Heart right ventricle (tissue), 16 donors: ENCODE measurements around the gene MYOF. TPM values are rescaled to one million over a fixed set of nuclear protein-coding genes. Genes with fewer than 3 reads are reported as not detected.

Source experiments
- ATAC-seq, 8 donors: fragments of 200-7000 bp; cut with Tn5 transposase; one replicate each; pipeline ENCODE4 v1.9.1; 2020; ENCODE audit warnings: mild to moderate bottlenecking in 8 of 8, moderate library complexity in 8 of 8, moderate number of reproducible peaks in 1 of 8
- DNase-seq, 2 donors: peaks; one replicate each; pipeline ENCODE4 v3.0.0-alpha.2; 2020
- H3K27ac ChIP-seq, 10 donors: fragments of 200-600 bp; sonication (generic) in 2 of 10; one replicate each; pipeline versions ENCODE4 v1.5.0 to v1.8.0; 2020 to 2022; ENCODE audit warnings: mild to moderate bottlenecking in 3 of 10
- H3K27me3 ChIP-seq, 7 donors: fragments of 200-600 bp; one replicate each; pipeline ENCODE4 v1.8.0; 2021 to 2022; ENCODE audit warnings: mild to moderate bottlenecking in 2 of 7
- H3K36me3 ChIP-seq, 9 donors: fragments of 200-600 bp; sonication (generic) in 1 of 9; one replicate each; pipeline versions ENCODE4 v1.5.0 to v1.8.0; 2020 to 2022; ENCODE audit warnings: mild to moderate bottlenecking in 2 of 9
- H3K4me1 ChIP-seq, 9 donors: fragments of 200-600 bp; sonication (generic) in 1 of 9; one replicate each; pipeline versions ENCODE4 v1.5.0 to v1.8.0; 2020 to 2022; ENCODE audit warnings: mild to moderate bottlenecking in 4 of 9
- H3K4me3 ChIP-seq, 10 donors: fragments of 200-600 bp; sonication (generic) in 2 of 10; one replicate each; pipeline versions ENCODE4 v1.5.0 to v1.8.0; 2020 to 2022; ENCODE audit warnings: mild to moderate bottlenecking in 7 of 10, moderate library complexity in 2 of 10
- H3K9me3 ChIP-seq, 11 donors: fragments of 200-600 bp in 10 of 11; sonication (generic) in 2 of 11; one replicate each; pipeline versions ENCODE4 v1.5.0 to v1.8.0; 2013 to 2022; ENCODE audit warnings: mild to moderate bottlenecking in 2 of 11, control low read depth in 1 of 11, moderate library complexity in 1 of 11
- CTCF ChIP-seq, 9 donors: fragments of 200-600 bp; sonication (generic) in 2 of 9; IDR thresholded peaks; one replicate each; pipeline versions ENCODE4 v1.5.0 to v1.8.0; 2021 to 2022; ENCODE audit warnings: antibody characterized with exemption in 9 of 9, mild to moderate bottlenecking in 5 of 9, moderate library complexity in 1 of 9
- WGBS, 2 donors: extraction: QIAGEN DNeasy Blood & Tissue Kit; methylation state at CpG; one replicate each; pipeline ENCODE4 v1.1.7; 2013; ENCODE audit warnings: inconsistent platforms in 1 of 2; 5-methylcytosine and 5-hydroxymethylcytosine counted together
- intact Hi-C, 10 donors: fragments of 100-400 bp; cut with DNase I; formaldehyde crosslinking; loops; one replicate each; pipeline versions ENCODE4 v1.11.1 to v1.14.2; 2022
- polyA plus RNA-seq, 2 donors: library from polyadenylated mRNA; stranded (reverse); fragments of 200-250 nt; gene quantifications; one replicate each; pipeline ENCODE4 v1.2.3, GENCODE V29; 2013
- total RNA-seq, 10 donors: library from RNA; stranded (reverse); fragmentation: NEBNext Ultra II Directional in 3 of 10; extraction: Animal tissue kit (Norgen Biotek cat#: 25700) in 3 of 10; gene quantifications; one replicate each; pipeline versions ENCODE4 v1.2.1 to v1.2.4, GENCODE V29; 2021 to 2023
- donor health status: Arrhythmogenic right ventricular cardiomyopathy.
- donor health status: ischemic (EF 13 %, LVEDD 7.1; RV severe dilation, severe dysfunction).
- donor health status: healthy with polysubstance abuse.
- donor health status: DM: no; HTN: yes; CAD: no.
- donor health status: DM: no; HTN: no; CAD: no.
- donor health status: ischemic (EF 25% LVEDD 6.9; RV normal size, moderate dysfunction).
- donor health status: ischemic (EF 25% LVEDD 5.7; RV mildly dilated, moderate dysfunction).
- donor health status: healthy.
- donor health status: DM: yes; HTN: yes; CAD: no.
- donor health status: Ischemic cardiomyopathy.
- donor health status: ischemic (EF 35%, LVEDD 5.7; RV mildly dilated, moderate dysfunction).
- donor health status: nonischemic (EF 11% LVEDD 7.7; RV severe dilation, severe dysfunction).
- donor health status: DM: yes; HTN: yes; CAD: no.
- donor health status: PGD.
- donor health status: ischemic (EF 29% LVEDD 5.4; RV normal size, mild dysfunction).
- donor health status: nonischemic (EF 23%, LVEDD 6.1; RV moderate dilation, normal function).

The MYOF gene
- total and polyA plus RNA-seq, 12 donors = 14.5 to 54.6 (median 36.3) TPM

GRCh38 chr10:93333278-93333978 lies 148.7 kb downstream of the MYOF start:
- Histone ChIP-seq H3K36me3 (peaks cover 0 to 99% (median 24%) of the 10 kb centered on the region in 9 donors), H3K27me3 (no peaks in the 10 kb centered on the region), H3K27ac (no peak overlapping the region), H3K4me3 (no peak overlapping the region), H3K9me3 (no peaks in the 10 kb centered on the region), H3K4me1 (no peaks in the 10 kb centered on the region)
- ATAC-seq (no peak), DNase-seq (no peak)
- intact Hi-C loops = no loop called here
- no peak for TF ChIP-seq CTCF (IDR thresholded peaks at IDR 0.05)
- WGBS, 2 donors = 75 to 76% methylated on average over 15 of the region's 15 CpGs

- 77 to 80% methylated on average over 3 of the region's 3 CpGs for WGBS, 2 donors
- TF ChIP-seq CTCF (IDR thresholded peaks at IDR 0.05) = no peak
- Histone ChIP-seq H3K27me3 (no peaks in the 10 kb centered on the region), H3K27ac (no peak overlapping the region), H3K9me3 (peaks cover 0 to 3% (median 0%) of the 10 kb centered on the region in 11 donors), H3K4me1 (no peaks in the 10 kb centered on the region), H3K4me3 (no peak overlapping the region), H3K36me3 (peaks cover 0 to 99% (median 22%) of the 10 kb centered on the region in 9 donors)
- no peak for ATAC-seq
- DNase-seq = no peak
- intact Hi-C loops = no loop called here
Measured at GRCh38 chr10:93330824-93331223, 151.3 kb downstream of the MYOF start.

- DNase-seq (no peak), ATAC-seq (no peak)
- no peaks in the 10 kb centered on the region for H3K27me3 ChIP-seq
- H3K4me3 ChIP-seq = no peak overlapping the region
- H3K4me1 ChIP-seq = no peaks in the 10 kb centered on the region
- no peak for TF ChIP-seq CTCF (IDR thresholded peaks at IDR 0.05)
- H3K27ac ChIP-seq = no peak overlapping the region
- WGBS, 2 donors = 79 to 82% methylated on average over 6 of the region's 6 CpGs
- intact Hi-C loops = no loop called here
- peaks cover 0 to 99% (median 41%) of the 10 kb centered on the region in 9 donors for H3K36me3 ChIP-seq
- no peaks in the 10 kb centered on the region for H3K9me3 ChIP-seq
Measured at GRCh38 chr10:93319896-93320295, 162.2 kb downstream of the MYOF start.

- intact Hi-C loops = no loop called here
- TF ChIP-seq CTCF (IDR thresholded peaks at IDR 0.05) = no peak
- Histone ChIP-seq H3K4me3 (no peak overlapping the region), H3K27ac (no peak overlapping the region), H3K36me3 (peaks cover 0 to 99% (median 41%) of the 10 kb centered on the region in 9 donors), H3K27me3 (no peaks in the 10 kb centered on the region), H3K4me1 (no peaks in the 10 kb centered on the region), H3K9me3 (no peaks in the 10 kb centered on the region)
- WGBS, 2 donors = 80 to 81% methylated on average over 4 of the region's 4 CpGs
- DNase-seq (no peak), ATAC-seq (no peak)
Measured at GRCh38 chr10:93319096-93319495, 163.0 kb downstream of the MYOF start.
